HCT116 (cell line): ENCODE results near the gene NUDT14. TPM values are rescaled to one million over a fixed set of nuclear protein-coding genes. Genes with fewer than 3 reads are reported as not detected.

Experiments used
- ATAC-seq: fragments of 200-7000 bp; cut with Tn5 transposase; 2 replicates; pipeline ENCODE4 v1.9.1; 2020; ENCODE audit warnings: mild to moderate bottlenecking, moderate library complexity
- BruUV-seq: library from RNA; stranded (reverse); fragments of 400-500 nt; replicated peaks from 2 replicates; lab custom pipeline; 2021; lab: Mats Ljungman, UMichigan
- CTCF ChIA-PET: fragments of 300-600 bp; sonication (Branson Sonifier 250); formaldehyde crosslinking; loops from one replicate; lab custom pipeline; 2021; ENCODE audit warnings: antibody characterized with exemption; lab: Charles Lee
- POLR2A ChIA-PET: fragments of 300-600, 350-600 bp; sonication (Branson Sonifier 250); formaldehyde crosslinking; loops from one replicate; lab custom pipeline; 2021; ENCODE audit warnings: antibody characterized with exemption; lab: Charles Lee
- RAD21 ChIA-PET, 2 experiments: fragments of 300-600 bp; sonication (Branson Sonifier 250); formaldehyde crosslinking; loops; one replicate each; lab custom pipeline; 2023; ENCODE audit warnings: low total read pairs in 2 of 2; ENCODE audit not compliant: uncharacterized antibody in 2 of 2, unreplicated experiment in 2 of 2, low non-redundant PET in 1 of 2; lab: Charles Lee
- DNase-seq: peaks from one replicate; pipeline ENCODE4 v3.0.0-alpha.2; 2010; ENCODE audit warnings: low read depth, low spot score
- H2AFZ ChIP-seq: fragments of 200-600 bp; shearing (Covaris generic), sonication (generic); 2 replicates; pipeline ENCODE4 v1.6.1; 2017; ENCODE audit warnings: low read depth, mixed run types, mixed read lengths, antibody characterized with exemption, low read length; ENCODE audit not compliant: poor library complexity, severe bottlenecking
- H3K27ac ChIP-seq: 2 replicates; pipeline ENCODE4 v1.5.1; 2012; ENCODE audit warnings: low read depth, low read length
- H3K27me3 ChIP-seq: fragments of 200-600 bp; sonication (generic); 2 replicates; pipeline ENCODE4 v1.6.1; 2016; ENCODE audit warnings: mixed run types, low read length, mixed read lengths; ENCODE audit not compliant: insufficient read depth
- H3K36me3 ChIP-seq, 2 experiments: fragments of 200-500 bp in 1 of 2; fragments of 200-600 bp in 1 of 2; sonication (Bioruptor generic) in 1 of 2; sonication (generic) in 1 of 2; 2 replicates each; pipeline versions ENCODE4 v1.5.1 to v1.6.1; 2014 to 2016; ENCODE audit warnings: low read length in 2 of 2, inconsistent platforms in 1 of 2, mixed read lengths in 1 of 2, mixed run types in 1 of 2; ENCODE audit not compliant: insufficient read depth in 2 of 2, control insufficient read depth in 1 of 2
- H3K4me1 ChIP-seq, 2 experiments: fragments of 200-600 bp in 1 of 2; sonication (generic) in 1 of 2; 2 replicates each; pipeline versions ENCODE4 v1.5.1 to v1.6.1; 2012 to 2017; ENCODE audit warnings: low read length in 2 of 2, inconsistent platforms in 1 of 2, mild to moderate bottlenecking in 1 of 2, mixed read lengths in 1 of 2, mixed run types in 1 of 2, moderate library complexity in 1 of 2; ENCODE audit not compliant: insufficient read depth in 2 of 2, control insufficient read depth in 1 of 2
- H3K4me2 ChIP-seq: fragments of 200-600 bp; sonication (generic); 2 replicates; pipeline ENCODE4 v1.6.1; 2017; ENCODE audit warnings: mixed run types, low read length, mixed read lengths
- H3K4me3 ChIP-seq, 2 experiments: fragments of 200-600 bp in 1 of 2; sonication (generic) in 1 of 2; replicated peaks in 1 of 2; 2 replicates each; pipeline ENCODE4 v1.5.1; 2011 to 2016; ENCODE audit warnings: low read length in 2 of 2, control low read depth in 1 of 2, low read depth in 1 of 2, mild to moderate bottlenecking in 1 of 2, mixed read lengths in 1 of 2, mixed run types in 1 of 2
- H3K79me2 ChIP-seq: fragments of 200-600 bp; sonication (generic); 2 replicates; pipeline ENCODE4 v1.6.1; 2017; ENCODE audit warnings: mild to moderate bottlenecking, mixed run types, low read length, moderate library complexity, mixed read lengths; ENCODE audit not compliant: insufficient read depth
- H3K9ac ChIP-seq: fragments of 200-600 bp; sonication (generic); 2 replicates; pipeline ENCODE4 v1.6.1; 2016; ENCODE audit warnings: low read length, mixed read lengths
- H3K9me2 ChIP-seq: fragments of 200-600 bp; sonication (generic), shearing (Covaris generic); 2 replicates; pipeline ENCODE4 v1.6.1; 2017; ENCODE audit warnings: mixed run types, mild to moderate bottlenecking, moderate library complexity; ENCODE audit not compliant: insufficient read depth
- H3K9me3 ChIP-seq, 2 experiments: fragments of 200-500 bp in 1 of 2; fragments of 200-600 bp in 1 of 2; sonication (Bioruptor generic) in 1 of 2; sonication (generic) in 1 of 2; 2 replicates each; pipeline ENCODE4 v1.6.1; 2014 to 2017; ENCODE audit warnings: low read length in 2 of 2, mixed read lengths in 2 of 2, inconsistent platforms in 1 of 2, low read depth in 1 of 2, mild to moderate bottlenecking in 1 of 2, mixed run types in 1 of 2, moderate library complexity in 1 of 2; ENCODE audit not compliant: control insufficient read depth in 1 of 2, insufficient read depth in 1 of 2
- H4K20me1 ChIP-seq: fragments of 200-600 bp; sonication (generic), shearing (Covaris generic); 2 replicates; pipeline ENCODE4 v1.6.1; 2017; ENCODE audit warnings: mixed run types, mild to moderate bottlenecking, moderate library complexity; ENCODE audit not compliant: insufficient read depth
- ATF3 ChIP-seq: IDR thresholded peaks from 2 replicates; pipeline ENCODE4 v1.6.1; 2012
- CBX3 ChIP-seq: IDR thresholded peaks from 2 replicates; pipeline ENCODE4 v1.6.1; 2012; ENCODE audit warnings: low read depth
- CTCF ChIP-seq, 3 experiments: fragments of 200-600 bp in 1 of 3; sonication (generic) in 1 of 3; IDR thresholded peaks in 2 of 3; conservative IDR thresholded peaks in 1 of 3; 2 replicates each; pipeline ENCODE4 v1.5.1; 2012 to 2017; ENCODE audit warnings: low read depth in 2 of 3, low read length in 2 of 3, antibody characterized with exemption in 1 of 3, borderline replicate concordance in 1 of 3, control low read depth in 1 of 3, mild to moderate bottlenecking in 1 of 3, mixed read lengths in 1 of 3, mixed run types in 1 of 3, moderate library complexity in 1 of 3; ENCODE audit not compliant: insufficient read depth in 1 of 3
- ELF1 ChIP-seq: IDR thresholded peaks from 2 replicates; pipeline ENCODE4 v1.6.1; 2012; ENCODE audit warnings: low read depth, borderline replicate concordance
- EZH2phosphoT487 ChIP-seq: fragments of 200-600 bp; IDR thresholded peaks from 2 replicates; pipeline ENCODE4 v1.6.1; 2018; ENCODE audit warnings: antibody characterized with exemption, borderline replicate concordance
- JUND ChIP-seq: IDR thresholded peaks from 2 replicates; pipeline ENCODE4 v1.6.1; 2012
- RAD21 ChIP-seq: IDR thresholded peaks from 2 replicates; pipeline ENCODE4 v1.6.1; 2012; ENCODE audit warnings: low read depth, mild to moderate bottlenecking
- SIN3A ChIP-seq: IDR thresholded peaks from 2 replicates; pipeline ENCODE4 v1.6.1; 2012; ENCODE audit warnings: low read depth
- SP1 ChIP-seq: IDR thresholded peaks from 2 replicates; pipeline ENCODE4 v1.6.1; 2012; ENCODE audit warnings: low read depth
- SRF ChIP-seq: IDR thresholded peaks from 2 replicates; pipeline ENCODE4 v1.6.1; 2012; ENCODE audit warnings: low read depth
- TCF7L2 ChIP-seq: IDR thresholded peaks from 2 replicates; pipeline ENCODE4 v1.7.0; 2011; ENCODE audit warnings: borderline replicate concordance, inconsistent platforms; ENCODE audit not compliant: insufficient read depth, insufficient read length; ENCODE audit errors: extremely low read depth
- YY1 ChIP-seq: IDR thresholded peaks from 2 replicates; pipeline ENCODE4 v1.6.1; 2011; ENCODE audit warnings: low read length, low read depth, moderate library complexity, mild to moderate bottlenecking; ENCODE audit not compliant: insufficient replicate concordance; ENCODE audit errors: extremely low read depth
- ZFX ChIP-seq: fragments of 450-650 bp; IDR thresholded peaks from 2 replicates; pipeline ENCODE4 v1.6.1; 2017
- intact Hi-C: fragments of 100-400 bp; cut with micrococcal nuclease; formaldehyde crosslinking; loops from 2 replicates; pipeline ENCODE4 v1.10.0; 2022
- total RNA-seq: library from RNA; stranded (reverse); gene quantifications from one replicate; pipeline ENCODE4 v1.2.1, GENCODE V29; 2021; ENCODE audit not compliant: unreplicated experiment
- TF ChIP-seq, protein P1 (sequence below): IDR thresholded peaks from 2 replicates; pipeline ENCODE4 v1.6.1; 2012; ENCODE audit warnings: low read depth

NUDT14 gene
- total RNA-seq, 1 experiment from 2014 or later = 56.1 TPM

DNA sequence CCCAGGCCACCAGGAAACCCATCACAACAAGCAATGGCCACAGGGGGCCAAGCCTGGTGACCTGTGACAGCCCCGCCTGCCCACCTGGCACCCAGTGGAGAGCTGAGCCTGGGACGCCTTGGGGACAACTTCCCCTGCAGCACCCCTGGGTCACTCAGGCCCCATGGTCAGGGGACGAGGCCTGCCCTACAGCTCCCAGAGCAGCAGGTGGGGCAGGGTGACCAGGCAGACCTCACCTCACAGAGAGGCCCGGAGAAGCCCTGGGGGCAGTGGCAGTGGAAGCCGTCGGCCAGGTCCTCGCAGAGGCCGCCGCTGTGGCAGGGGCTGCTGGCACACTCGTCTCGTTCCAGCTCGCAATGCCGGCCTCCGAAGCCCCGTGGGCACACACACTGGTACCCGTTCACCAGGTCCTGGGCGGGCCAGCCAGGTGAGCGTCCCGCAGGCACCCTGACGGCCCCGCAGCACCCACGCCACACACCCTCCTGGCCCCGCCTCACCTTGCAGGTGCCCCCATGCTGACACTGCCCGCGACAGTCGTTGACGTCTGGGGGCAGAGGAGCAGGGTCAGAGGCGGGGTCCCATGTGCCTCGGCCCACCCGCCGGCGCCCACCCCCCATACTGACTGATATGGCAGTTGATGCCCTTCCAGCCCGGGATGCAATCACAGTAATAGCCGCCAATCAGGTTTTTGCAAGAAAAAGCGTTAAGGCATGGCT, 30.6 kb downstream of the NUDT14 start:
- intact Hi-C loops = no loop called here
- Histone ChIP-seq H3K4me2 (no peak overlapping the region), H3K9me2 (no peaks in the 10 kb centered on the region), H3K9ac (no peak overlapping the region), H4K20me1 (no peaks in the 10 kb centered on the region), H3K27ac (no peak overlapping the region), H3K9me3 (no peaks in the 10 kb centered on the region), H2AFZ (no peak overlapping the region), H3K27me3 (no peaks in the 10 kb centered on the region), H3K79me2 (no peaks in the 10 kb centered on the region), H3K36me3 (peaks cover 7 to 8% of the 10 kb centered on the region in 2 experiments; a peak in 2 of 4 replicates), H3K4me3 (no peak overlapping the region), H3K4me1 (no peaks in the 10 kb centered on the region)
- DNase-seq (no peak), ATAC-seq (no peak)
- no peak for TF ChIP-seq SP1
- TF ChIP-seq RAD21 = no peak
- no peak for TF ChIP-seq SRF
- no peak for TF ChIP-seq JUND
- no peak for TF ChIP-seq TCF7L2
- TF ChIP-seq CTCF (IDR thresholded peaks at IDR 0.05 in 2 of 3, conservative IDR thresholded peaks at IDR 0.05 in 1 of 3; ENCODE audit: borderline replicate concordance in 1 of 3, insufficient read depth in 1 of 3, low read depth in 2 of 3, low read length in 2 of 3) = no peak
- ChIA-PET CTCF (no interaction called here), RAD21 (no interaction called here), POLR2A (no interaction called here)
- BruUV-seq = no TSS peak

DNA sequence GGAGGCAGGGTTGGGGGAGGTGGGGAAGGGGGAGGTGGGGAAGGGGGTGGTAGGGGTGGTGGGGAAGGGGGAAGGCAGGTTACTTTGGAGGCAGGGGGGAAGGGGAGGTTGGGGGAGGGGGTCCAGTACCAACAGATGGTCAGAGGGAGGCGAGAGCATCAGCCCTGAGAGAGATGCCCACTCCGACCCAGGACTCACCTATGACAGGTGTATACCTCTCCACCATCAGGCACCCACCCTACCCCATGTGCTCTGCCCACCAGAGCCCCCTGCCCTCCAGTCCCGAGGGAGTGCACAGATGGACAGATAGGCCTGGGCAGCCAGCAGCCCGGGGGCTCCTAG, 31.1 kb downstream of the NUDT14 start:
- Histone ChIP-seq H3K36me3 (peaks cover 7% of the 10 kb centered on the region in 2 experiments; a peak in 2 of 4 replicates), H3K9me2 (no peaks in the 10 kb centered on the region), H3K4me1 (no peaks in the 10 kb centered on the region), H3K4me3 (no peak overlapping the region), H3K79me2 (no peaks in the 10 kb centered on the region), H3K27me3 (no peaks in the 10 kb centered on the region), H2AFZ (no peak overlapping the region), H3K4me2 (no peak overlapping the region), H4K20me1 (no peaks in the 10 kb centered on the region), H3K9ac (no peak overlapping the region), H3K27ac (no peak overlapping the region), H3K9me3 (no peaks in the 10 kb centered on the region)
- no TSS peak for BruUV-seq
- ChIA-PET CTCF (no interaction called here), POLR2A (no interaction called here), RAD21 (no interaction called here)
- ATAC-seq (no peak), DNase-seq (no peak)
- intact Hi-C loops = no loop called here
- no peak for TF ChIP-seq SRF
- TF ChIP-seq TCF7L2 = no peak
- TF ChIP-seq YY1 = no peak
- TF ChIP-seq CBX3 = no peak
- TF ChIP-seq, protein P1, sequence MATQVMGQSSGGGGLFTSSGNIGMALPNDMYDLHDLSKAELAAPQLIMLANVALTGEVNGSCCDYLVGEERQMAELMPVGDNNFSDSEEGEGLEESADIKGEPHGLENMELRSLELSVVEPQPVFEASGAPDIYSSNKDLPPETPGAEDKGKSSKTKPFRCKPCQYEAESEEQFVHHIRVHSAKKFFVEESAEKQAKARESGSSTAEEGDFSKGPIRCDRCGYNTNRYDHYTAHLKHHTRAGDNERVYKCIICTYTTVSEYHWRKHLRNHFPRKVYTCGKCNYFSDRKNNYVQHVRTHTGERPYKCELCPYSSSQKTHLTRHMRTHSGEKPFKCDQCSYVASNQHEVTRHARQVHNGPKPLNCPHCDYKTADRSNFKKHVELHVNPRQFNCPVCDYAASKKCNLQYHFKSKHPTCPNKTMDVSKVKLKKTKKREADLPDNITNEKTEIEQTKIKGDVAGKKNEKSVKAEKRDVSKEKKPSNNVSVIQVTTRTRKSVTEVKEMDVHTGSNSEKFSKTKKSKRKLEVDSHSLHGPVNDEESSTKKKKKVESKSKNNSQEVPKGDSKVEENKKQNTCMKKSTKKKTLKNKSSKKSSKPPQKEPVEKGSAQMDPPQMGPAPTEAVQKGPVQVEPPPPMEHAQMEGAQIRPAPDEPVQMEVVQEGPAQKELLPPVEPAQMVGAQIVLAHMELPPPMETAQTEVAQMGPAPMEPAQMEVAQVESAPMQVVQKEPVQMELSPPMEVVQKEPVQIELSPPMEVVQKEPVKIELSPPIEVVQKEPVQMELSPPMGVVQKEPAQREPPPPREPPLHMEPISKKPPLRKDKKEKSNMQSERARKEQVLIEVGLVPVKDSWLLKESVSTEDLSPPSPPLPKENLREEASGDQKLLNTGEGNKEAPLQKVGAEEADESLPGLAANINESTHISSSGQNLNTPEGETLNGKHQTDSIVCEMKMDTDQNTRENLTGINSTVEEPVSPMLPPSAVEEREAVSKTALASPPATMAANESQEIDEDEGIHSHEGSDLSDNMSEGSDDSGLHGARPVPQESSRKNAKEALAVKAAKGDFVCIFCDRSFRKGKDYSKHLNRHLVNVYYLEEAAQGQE = no peak
- no peak for TF ChIP-seq SP1
- TF ChIP-seq ATF3 = no peak
- TF ChIP-seq SIN3A = no peak
- no peak for TF ChIP-seq ELF1
- no peak for TF ChIP-seq ZFX
- TF ChIP-seq EZH2phosphoT487 = no peak
